Astrocyte (in vitro differentiated cells and primary cell): Measurements from ENCODE around the gene CDKAL1. TPM values are rescaled to one million over a fixed set of nuclear protein-coding genes. Genes with fewer than 3 reads are reported as not detected.
"Not testable (repeated sequence)": the region's sequence is repeated elsewhere in the genome, so short reads cannot be mapped to it uniquely, and the experiment has no call there.

Experiments
- DNase-seq: peaks from one replicate; pipeline ENCODE4 v3.0.0-alpha.2; 2010; ENCODE audit warnings: low read depth
- FAIRE-seq: peaks from 2 replicates; lab custom pipeline; 2011; peaks lifted over from hg19 to GRCh38; lab: Jason Lieb, UNC
- H2AFZ ChIP-seq: 2 replicates; pipeline ENCODE4 v1.6.0; 2012; ENCODE audit warnings: low read depth, low read length, inconsistent platforms
- H3K27ac ChIP-seq: 2 replicates; pipeline ENCODE4 v1.5.1; 2011; ENCODE audit warnings: low read depth, low read length, inconsistent platforms
- H3K27me3 ChIP-seq: 2 replicates; pipeline ENCODE4 v1.6.0; 2011; ENCODE audit warnings: low read length, inconsistent platforms; ENCODE audit not compliant: insufficient read depth
- H3K36me3 ChIP-seq: 2 replicates; pipeline ENCODE4 v1.5.1; 2011; ENCODE audit warnings: low read length, inconsistent platforms; ENCODE audit not compliant: insufficient read depth
- H3K4me1 ChIP-seq: 2 replicates; pipeline ENCODE4 v1.5.1; 2011; ENCODE audit warnings: low read length, inconsistent platforms; ENCODE audit not compliant: insufficient read depth
- H3K4me2 ChIP-seq: 2 replicates; pipeline ENCODE4 v1.6.0; 2012; ENCODE audit warnings: low read length, inconsistent platforms
- H3K4me3 ChIP-seq: 2 replicates; pipeline ENCODE4 v1.5.1; 2011; ENCODE audit warnings: low read depth, mild to moderate bottlenecking, low read length, inconsistent platforms; ENCODE audit not compliant: insufficient read depth
- H3K79me2 ChIP-seq: 2 replicates; pipeline ENCODE4 v1.6.0; 2012; ENCODE audit warnings: mild to moderate bottlenecking, low read length, inconsistent platforms; ENCODE audit not compliant: insufficient read depth
- H3K9ac ChIP-seq: 2 replicates; pipeline ENCODE4 v1.6.0; 2012; ENCODE audit warnings: mild to moderate bottlenecking, low read length, inconsistent platforms
- H3K9me3 ChIP-seq: 2 replicates; pipeline ENCODE4 v1.5.1; 2012; ENCODE audit warnings: low read depth, mild to moderate bottlenecking, low read length, inconsistent platforms; ENCODE audit not compliant: insufficient read depth
- H4K20me1 ChIP-seq: 2 replicates; pipeline ENCODE4 v1.6.0; 2012; ENCODE audit warnings: low read length, inconsistent platforms; ENCODE audit not compliant: insufficient read depth
- H3K27ac Mint-ChIP-seq: one replicate; pipeline ENCODE4 v1.8.0; 2021; ENCODE audit warnings: mild to moderate bottlenecking, mixed read lengths; ENCODE audit not compliant: unreplicated experiment
- H3K27me3 Mint-ChIP-seq: one replicate; pipeline ENCODE4 v1.8.0; 2021; ENCODE audit warnings: low read depth, mixed read lengths; ENCODE audit not compliant: unreplicated experiment
- H3K36me3 Mint-ChIP-seq: one replicate; pipeline ENCODE4 v1.8.0; 2021; ENCODE audit warnings: low read depth, mixed read lengths; ENCODE audit not compliant: unreplicated experiment
- H3K4me1 Mint-ChIP-seq: one replicate; pipeline ENCODE4 v1.8.0; 2021; ENCODE audit warnings: low read depth, mixed read lengths; ENCODE audit not compliant: unreplicated experiment
- H3K4me3 Mint-ChIP-seq: one replicate; pipeline ENCODE4 v1.8.0; 2021; ENCODE audit warnings: mild to moderate bottlenecking, moderate library complexity, mixed read lengths; ENCODE audit not compliant: unreplicated experiment
- H3K9me3 Mint-ChIP-seq: one replicate; pipeline ENCODE4 v1.8.0; 2021; ENCODE audit warnings: mild to moderate bottlenecking, mixed read lengths; ENCODE audit not compliant: unreplicated experiment
- EZH2 ChIP-seq: IDR thresholded peaks from 2 replicates; pipeline ENCODE4 v1.6.1; 2012; ENCODE audit warnings: mild to moderate bottlenecking, low read length, inconsistent platforms; ENCODE audit not compliant: insufficient read depth
- total RNA-seq: library from RNA; stranded (reverse); gene quantifications from 2 replicates; pipeline ENCODE4 v1.2.1, GENCODE V29; 2021
- TF ChIP-seq, protein P1 (sequence below): IDR thresholded peaks from 2 replicates; pipeline ENCODE4 v1.5.1; 2011; ENCODE audit warnings: low read depth, mild to moderate bottlenecking, inconsistent platforms, low read length, moderate library complexity; ENCODE audit not compliant: insufficient read depth

CDKAL1 gene
- total RNA-seq, 1 donor from 2014 or later: 13.7 TPM

DNA sequence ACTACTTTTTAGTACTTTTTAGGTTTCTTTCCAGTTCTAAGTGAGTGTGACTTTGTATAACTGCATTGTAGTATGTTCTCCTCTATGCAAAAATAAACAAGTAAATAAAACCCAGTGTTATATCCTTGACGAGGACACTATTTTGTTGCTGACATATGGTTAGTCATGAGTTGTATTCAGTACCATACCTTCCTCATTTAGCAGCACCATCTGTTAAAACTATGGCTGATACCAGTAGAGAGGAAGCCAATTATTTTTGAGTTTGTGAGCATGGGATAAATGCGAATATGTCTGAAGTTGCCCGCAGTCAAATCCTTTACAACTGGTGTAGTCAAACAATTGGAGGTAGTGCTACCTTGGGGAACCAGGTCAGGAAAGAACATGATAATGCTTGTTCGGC, 74.1 kb downstream of the CDKAL1 start:
- Histone ChIP-seq H3K9ac (no peak overlapping the region), H3K79me2 (no peaks in the 10 kb centered on the region), H2AFZ (no peak overlapping the region), H3K4me1 (peaks cover 4% of the 10 kb centered on the region), H4K20me1 (no peaks in the 10 kb centered on the region), H3K9me3 (no peaks in the 10 kb centered on the region), H3K27ac (no peak overlapping the region), H3K36me3 (no peaks in the 10 kb centered on the region), H3K27me3 (no peaks in the 10 kb centered on the region), H3K4me3 (no peak overlapping the region), H3K4me2 (no peak overlapping the region)
- no peak for TF ChIP-seq EZH2
- Mint-ChIP-seq H3K9me3 (peaks cover 2% of the 10 kb centered on the region), H3K27ac (no peak overlapping the region), H3K27me3 (no peaks in the 10 kb centered on the region), H3K4me3 (no peak overlapping the region), H3K36me3 (peaks cover 3% of the 10 kb centered on the region), H3K4me1 (peaks cover 9% of the 10 kb centered on the region)
- FAIRE-seq (no peak), DNase-seq (no peak)

DNA sequence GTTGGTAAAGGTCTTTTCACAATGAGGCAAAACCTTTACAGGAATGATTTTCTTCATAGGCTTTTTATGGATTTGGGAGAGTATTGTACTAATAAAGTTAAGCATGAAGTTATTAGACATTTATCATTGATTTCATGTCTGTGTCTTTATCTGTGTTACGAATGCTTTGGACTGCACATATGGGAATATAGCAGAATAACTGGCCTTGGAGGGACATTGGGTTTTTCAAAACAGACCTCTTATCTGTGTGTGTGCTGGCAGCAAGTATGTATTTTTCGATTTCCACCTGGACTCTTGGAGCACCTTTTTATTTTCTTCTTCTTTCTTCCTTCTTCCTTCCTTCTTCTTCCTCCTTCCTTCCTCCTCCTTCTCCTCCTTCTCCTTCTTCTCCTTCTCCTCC, 74.6 kb downstream of the CDKAL1 start:
- H3K4me3 Mint-ChIP-seq: no peak overlapping the region
- Histone ChIP-seq H3K27ac (no peak overlapping the region), H3K27me3 (no peaks in the 10 kb centered on the region), H4K20me1 (no peaks in the 10 kb centered on the region), H3K9ac (no peak overlapping the region), H2AFZ (no peak overlapping the region), H3K4me3 (no peak overlapping the region), H3K36me3 (no peaks in the 10 kb centered on the region), H3K4me1 (peaks cover 4% of the 10 kb centered on the region), H3K79me2 (no peaks in the 10 kb centered on the region), H3K4me2 (no peak overlapping the region), H3K9me3 (no peaks in the 10 kb centered on the region)
- H3K4me1 Mint-ChIP-seq: peaks cover 9% of the 10 kb centered on the region
- no peak for DNase-seq
- H3K36me3 Mint-ChIP-seq: peaks cover 3% of the 10 kb centered on the region
- no peaks in the 10 kb centered on the region for H3K27me3 Mint-ChIP-seq
- no peak overlapping the region for H3K27ac Mint-ChIP-seq
- FAIRE-seq: no peak
- H3K9me3 Mint-ChIP-seq: peaks cover 2% of the 10 kb centered on the region
- TF ChIP-seq, protein P1, sequence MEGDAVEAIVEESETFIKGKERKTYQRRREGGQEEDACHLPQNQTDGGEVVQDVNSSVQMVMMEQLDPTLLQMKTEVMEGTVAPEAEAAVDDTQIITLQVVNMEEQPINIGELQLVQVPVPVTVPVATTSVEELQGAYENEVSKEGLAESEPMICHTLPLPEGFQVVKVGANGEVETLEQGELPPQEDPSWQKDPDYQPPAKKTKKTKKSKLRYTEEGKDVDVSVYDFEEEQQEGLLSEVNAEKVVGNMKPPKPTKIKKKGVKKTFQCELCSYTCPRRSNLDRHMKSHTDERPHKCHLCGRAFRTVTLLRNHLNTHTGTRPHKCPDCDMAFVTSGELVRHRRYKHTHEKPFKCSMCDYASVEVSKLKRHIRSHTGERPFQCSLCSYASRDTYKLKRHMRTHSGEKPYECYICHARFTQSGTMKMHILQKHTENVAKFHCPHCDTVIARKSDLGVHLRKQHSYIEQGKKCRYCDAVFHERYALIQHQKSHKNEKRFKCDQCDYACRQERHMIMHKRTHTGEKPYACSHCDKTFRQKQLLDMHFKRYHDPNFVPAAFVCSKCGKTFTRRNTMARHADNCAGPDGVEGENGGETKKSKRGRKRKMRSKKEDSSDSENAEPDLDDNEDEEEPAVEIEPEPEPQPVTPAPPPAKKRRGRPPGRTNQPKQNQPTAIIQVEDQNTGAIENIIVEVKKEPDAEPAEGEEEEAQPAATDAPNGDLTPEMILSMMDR: no peak
- no peak for TF ChIP-seq EZH2

DNA sequence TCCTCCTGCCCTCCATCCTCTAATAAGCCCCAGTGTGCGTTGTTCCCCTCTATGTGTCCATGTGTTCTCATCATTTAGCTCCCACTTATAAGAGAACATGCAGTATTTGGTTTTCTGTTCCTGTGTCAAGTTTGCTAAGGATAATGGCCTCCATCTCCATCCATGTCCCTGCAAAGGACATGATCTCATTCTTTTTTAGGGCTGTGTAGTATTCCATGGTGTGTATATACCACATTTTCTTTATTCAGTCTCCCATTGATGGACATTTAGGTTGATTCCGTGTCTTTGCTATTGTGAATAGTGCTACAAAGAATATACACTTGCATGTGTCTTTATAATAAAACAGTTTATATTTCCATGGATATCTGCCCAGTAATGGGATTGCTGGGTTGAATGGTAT, 75.7 kb downstream of the CDKAL1 start:
- DNase-seq, H3K9ac ChIP-seq, H3K4me1 Mint-ChIP-seq, H3K27me3 Mint-ChIP-seq, H3K4me2 ChIP-seq, H3K4me3 ChIP-seq, H3K79me2 ChIP-seq, H3K27ac Mint-ChIP-seq, H3K27me3 ChIP-seq, H3K36me3 Mint-ChIP-seq, H3K9me3 ChIP-seq, H4K20me1 ChIP-seq, H2AFZ ChIP-seq, H3K9me3 Mint-ChIP-seq, H3K4me3 Mint-ChIP-seq, H3K4me1 ChIP-seq, FAIRE-seq, H3K36me3 ChIP-seq, H3K27ac ChIP-seq: not testable (repeated sequence)
